AG09319 (cell line): Measurements from ENCODE around the gene UNC119B.

ENCODE experiments used
- DNase-seq: peaks from one replicate; pipeline ENCODE4 v3.0.0-alpha.2; 2010; ENCODE audit warnings: low read depth; ENCODE audit errors: extremely low read depth
- CTCF ChIP-seq: IDR thresholded peaks from 2 replicates; pipeline ENCODE4 v1.5.1; 2011; ENCODE audit warnings: low read depth, mild to moderate bottlenecking, inconsistent platforms, low read length, moderate library complexity

Gene UNC119B

DNA sequence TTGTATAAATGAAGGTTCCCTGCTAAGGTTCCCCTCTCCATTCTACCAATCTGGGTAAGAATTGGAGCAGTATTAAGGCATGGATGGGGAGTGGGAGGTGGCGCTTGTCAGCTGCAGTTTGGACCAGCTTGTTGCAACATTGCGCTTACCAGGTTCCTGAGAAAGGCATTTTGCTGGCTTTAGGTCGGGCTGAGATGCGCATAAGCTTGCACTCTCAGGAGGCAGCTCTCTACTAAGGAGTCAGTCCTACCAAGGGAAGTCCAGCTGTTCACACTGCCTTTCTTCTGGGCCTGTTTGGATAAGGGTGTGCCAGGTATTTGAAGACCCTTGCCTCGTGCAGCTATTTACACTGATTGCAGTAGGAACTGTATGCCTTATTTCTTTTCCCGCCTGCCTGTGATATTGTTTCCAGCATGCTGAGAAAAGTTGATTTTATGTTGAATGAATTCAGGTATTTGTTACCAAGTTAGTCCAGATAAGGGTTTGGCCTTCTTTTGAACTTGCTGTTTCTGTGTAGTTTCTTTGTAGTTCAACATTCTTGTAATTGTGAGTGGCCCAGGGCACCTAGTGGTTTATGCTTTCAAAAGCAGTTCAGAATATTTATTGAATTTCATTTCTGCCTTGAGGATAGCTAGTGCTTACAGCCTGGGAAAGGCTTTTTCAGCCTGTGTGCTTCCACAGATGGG, 20.7 kb upstream of the UNC119B start:
- DNase-seq = no peak

GRCh38 chr12:120690083-120690450, 20.2 kb upstream of the UNC119B start:
- DNase-seq = no peak
- no peak for TF ChIP-seq CTCF

More for the DNA sequence above, 20.7 kb upstream of the UNC119B start:
- no peak for TF ChIP-seq CTCF

DNA sequence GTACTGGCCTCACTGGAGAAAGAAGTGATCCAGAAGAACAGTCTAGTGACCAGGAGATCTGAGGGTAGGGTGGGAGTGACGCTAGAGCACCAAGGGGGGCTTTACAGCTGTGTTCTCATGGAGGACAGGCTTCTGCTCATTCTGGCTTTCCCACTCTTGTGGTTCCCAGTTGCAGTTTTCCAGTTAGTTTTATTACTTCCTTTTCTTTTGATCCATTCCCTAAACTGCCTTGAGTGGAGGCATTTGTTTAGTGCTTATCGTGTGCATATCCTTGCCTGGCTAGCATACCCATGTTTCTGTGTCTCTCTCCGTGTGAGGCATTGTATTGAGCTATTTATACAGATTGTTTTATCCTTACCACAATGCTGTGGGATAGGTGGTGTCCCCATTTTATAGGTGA, 19.3 kb upstream of the UNC119B start:
- no peak for TF ChIP-seq CTCF
- no peak for DNase-seq

- DNase-seq = no peak
- TF ChIP-seq CTCF = no peak
These were observed 17.7 kb upstream of the UNC119B start for GRCh38 chr12:120692524-120693033.

- no peak for DNase-seq
- TF ChIP-seq CTCF = no peak
These were observed 16.4 kb upstream of the UNC119B start for GRCh38 chr12:120693848-120694247.

DNA sequence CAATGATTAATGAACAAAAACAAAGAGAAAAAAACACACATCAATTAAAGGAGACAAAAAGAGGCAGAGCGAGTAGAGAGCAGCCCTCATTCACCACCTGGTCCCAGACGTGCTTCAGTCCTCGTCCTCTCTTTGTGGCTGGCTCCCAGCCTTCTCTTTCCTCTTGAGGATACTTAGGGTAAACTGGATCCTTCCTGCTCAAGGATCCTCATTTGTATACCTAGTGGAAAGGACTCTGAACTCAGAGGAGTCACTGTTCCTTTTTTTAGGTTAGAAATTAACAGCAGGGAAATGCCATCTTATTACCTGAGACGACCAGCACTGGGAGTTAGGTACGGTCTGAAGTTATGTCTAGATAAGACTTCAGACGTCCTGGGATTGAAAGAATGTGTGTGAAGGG, 13.6 kb upstream of the UNC119B start:
- DNase-seq = no peak
- no peak for TF ChIP-seq CTCF

DNA sequence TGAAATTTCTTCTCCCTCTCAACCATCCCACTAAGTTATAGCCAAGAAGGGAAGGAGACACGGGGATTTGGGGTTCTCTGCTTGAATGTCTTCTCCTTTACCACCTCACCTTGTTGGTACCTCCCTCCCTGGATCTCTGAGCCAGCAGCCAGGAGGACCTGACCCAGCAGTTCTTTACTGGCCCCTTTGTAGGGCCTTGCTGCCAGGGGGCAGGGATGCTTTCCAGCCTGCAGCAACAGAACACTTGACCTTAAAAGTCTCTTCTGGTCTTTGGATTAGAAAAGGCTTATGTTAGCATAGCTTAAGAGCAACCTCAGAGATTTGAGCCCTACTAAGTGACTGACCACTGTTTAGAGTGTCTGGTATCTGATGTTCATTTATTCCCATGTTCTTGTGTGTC, 12.9 kb upstream of the UNC119B start:
- TF ChIP-seq CTCF = no peak

More for the DNA sequence above, 12.9 kb upstream of the UNC119B start:
- no peak for DNase-seq
